ENCODE data around the gene PPM1B. TPM values are rescaled to one million over a fixed set of nuclear protein-coding genes. Genes with fewer than 3 reads are reported as not detected.

Gene PPM1B
- total and polyA plus RNA-seq, 2 donors (not counting 3 experiments of a cell fraction or from before 2014, with no cell fraction given), result 8.0 to 24.1 TPM

GRCh38 chr2:44269831-44270230, 101.2 kb downstream of the PPM1B start:
- H3K36me3 ChIP-seq (ENCODE audit: control insufficient read depth in 2 of 2, extremely low read depth in 1 of 2, insufficient read depth in 2 of 2, low read length in 2 of 2), result no peaks in the 10 kb centered on the region
- H2AFZ ChIP-seq (ENCODE audit: low read depth, low read length), result no peak overlapping the region
- no peaks in the 10 kb centered on the region for H3K4me1 ChIP-seq (ENCODE audit: control insufficient read depth, extremely low read depth, insufficient read depth, low read length)
- H3K27me3 ChIP-seq (ENCODE audit: control insufficient read depth in 2 of 2, insufficient read depth in 2 of 2, low read length in 2 of 2), result peaks cover 0 to 2% of the 10 kb centered on the region in 2 experiments
- no peak overlapping the region for H3K4me2 ChIP-seq (ENCODE audit: insufficient read depth, low read length)
- no peaks in the 10 kb centered on the region for H4K20me1 ChIP-seq (replicated peaks; ENCODE audit: control insufficient read depth, extremely low read depth, insufficient read depth, low read length)
- no peak for TF ChIP-seq FOS (IDR thresholded peaks at IDR 0.05; ENCODE audit: borderline replicate concordance, insufficient read depth, low read length)
- no peak for TF ChIP-seq GATA2 (IDR thresholded peaks at IDR 0.05; ENCODE audit: insufficient read depth, insufficient read length, low read depth, low read length)
- TF ChIP-seq POLR2AphosphoS5 (IDR thresholded peaks at IDR 0.05; ENCODE audit: insufficient read depth, low read depth, low read length), result no peak
- no peak for TF ChIP-seq POLR2A (IDR thresholded peaks at IDR 0.05; ENCODE audit: low read depth, low read length)
- no peak for TF ChIP-seq MYC (IDR thresholded peaks at IDR 0.05; ENCODE audit: low read depth, low read length)
- TF ChIP-seq CTCF (IDR thresholded peaks at IDR 0.05; ENCODE audit: extremely low read depth in 1 of 2, insufficient read depth in 1 of 2, low read depth in 1 of 2, low read length in 2 of 2), result no peak
- no peak for TF ChIP-seq EZH2 (IDR thresholded peaks at IDR 0.05; ENCODE audit: borderline replicate concordance, low read depth, low read length, severe bottlenecking)
- no peak for TF ChIP-seq JUN (IDR thresholded peaks at IDR 0.05; ENCODE audit: borderline replicate concordance, insufficient read depth, insufficient read length, low read depth)
- no peak for TF ChIP-seq MAX (IDR thresholded peaks at IDR 0.05; ENCODE audit: insufficient read depth, insufficient read length)
- H3K9me1 ChIP-seq (replicated peaks; ENCODE audit: control insufficient read depth, extremely low read depth, insufficient read depth, low read length), result no peaks in the 10 kb centered on the region
- H3K4me3 ChIP-seq (replicated peaks in 1 of 3; ENCODE audit: insufficient read depth in 1 of 3, low read depth in 1 of 3, low read length in 3 of 3), result no peak overlapping the region
- H3K27ac ChIP-seq (ENCODE audit: insufficient read depth, low read depth, low read length), result no peak overlapping the region
- H3K9ac ChIP-seq (replicated peaks; ENCODE audit: extremely low read depth, insufficient read depth, low read length), result no peak overlapping the region
- intact Hi-C loops (cut with micrococcal nuclease), result no loop called here
- H3K9me3 ChIP-seq (replicated peaks; ENCODE audit: control insufficient read depth, insufficient read depth, low read length), result no peaks in the 10 kb centered on the region
- BruUV-seq (replicated peaks), result no TSS peak
- dilution Hi-C loops (cut with MboI; ENCODE audit: extremely low pct_ligation_motif_present, low sequenced_read_pairs), result no loop called here
- ChIA-PET CTCF (no interaction called here), POLR2A (no interaction called here)
- DNase-seq (ENCODE audit: low read depth, low spot score) (no peak), FAIRE-seq (no peak)
- H3K79me2 ChIP-seq (ENCODE audit: control insufficient read depth, insufficient read depth, low read length), result no peaks in the 10 kb centered on the region

Measured in endothelial cell of umbilical vein (primary cell).